ENCODE measurements around the gene MMP11.

DNA sequence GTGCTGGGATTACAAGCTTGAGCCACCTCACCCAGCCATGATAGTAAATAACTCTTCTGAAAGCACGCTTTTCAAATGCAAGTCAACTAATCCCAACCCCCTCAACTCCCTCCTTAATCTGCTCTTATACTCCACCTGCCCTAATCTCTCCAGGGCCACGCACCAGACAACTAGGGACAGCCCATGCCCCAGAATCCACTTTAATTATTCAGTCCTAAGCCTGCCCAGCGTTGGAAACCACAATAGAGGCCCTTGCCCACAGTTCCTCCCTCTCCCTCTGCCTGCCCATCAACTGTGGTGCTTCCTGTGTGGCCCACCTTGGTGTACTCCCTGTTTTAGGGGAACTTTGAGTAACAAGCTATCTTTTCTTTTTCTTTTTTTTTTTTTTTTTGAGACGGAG is 15.8 kb upstream of the MMP11 start:
- TF ChIP-seq POLR2A (IDR thresholded peaks at IDR 0.05; ENCODE audit: low read depth) (no peak), EP300 (IDR thresholded peaks at IDR 0.05) (no peak)
- TF ChIP-seq, protein P1, sequence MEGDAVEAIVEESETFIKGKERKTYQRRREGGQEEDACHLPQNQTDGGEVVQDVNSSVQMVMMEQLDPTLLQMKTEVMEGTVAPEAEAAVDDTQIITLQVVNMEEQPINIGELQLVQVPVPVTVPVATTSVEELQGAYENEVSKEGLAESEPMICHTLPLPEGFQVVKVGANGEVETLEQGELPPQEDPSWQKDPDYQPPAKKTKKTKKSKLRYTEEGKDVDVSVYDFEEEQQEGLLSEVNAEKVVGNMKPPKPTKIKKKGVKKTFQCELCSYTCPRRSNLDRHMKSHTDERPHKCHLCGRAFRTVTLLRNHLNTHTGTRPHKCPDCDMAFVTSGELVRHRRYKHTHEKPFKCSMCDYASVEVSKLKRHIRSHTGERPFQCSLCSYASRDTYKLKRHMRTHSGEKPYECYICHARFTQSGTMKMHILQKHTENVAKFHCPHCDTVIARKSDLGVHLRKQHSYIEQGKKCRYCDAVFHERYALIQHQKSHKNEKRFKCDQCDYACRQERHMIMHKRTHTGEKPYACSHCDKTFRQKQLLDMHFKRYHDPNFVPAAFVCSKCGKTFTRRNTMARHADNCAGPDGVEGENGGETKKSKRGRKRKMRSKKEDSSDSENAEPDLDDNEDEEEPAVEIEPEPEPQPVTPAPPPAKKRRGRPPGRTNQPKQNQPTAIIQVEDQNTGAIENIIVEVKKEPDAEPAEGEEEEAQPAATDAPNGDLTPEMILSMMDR (IDR thresholded peaks at IDR 0.05), result no peak
